Measurements from ENCODE around the gene SHFL. TPM values are rescaled to one million over a fixed set of nuclear protein-coding genes. Genes with fewer than 3 reads are reported as not detected.

The SHFL gene
- total RNA-seq, 2 donors from 2014 or later: 65.2 to 68.0 TPM

DNA sequence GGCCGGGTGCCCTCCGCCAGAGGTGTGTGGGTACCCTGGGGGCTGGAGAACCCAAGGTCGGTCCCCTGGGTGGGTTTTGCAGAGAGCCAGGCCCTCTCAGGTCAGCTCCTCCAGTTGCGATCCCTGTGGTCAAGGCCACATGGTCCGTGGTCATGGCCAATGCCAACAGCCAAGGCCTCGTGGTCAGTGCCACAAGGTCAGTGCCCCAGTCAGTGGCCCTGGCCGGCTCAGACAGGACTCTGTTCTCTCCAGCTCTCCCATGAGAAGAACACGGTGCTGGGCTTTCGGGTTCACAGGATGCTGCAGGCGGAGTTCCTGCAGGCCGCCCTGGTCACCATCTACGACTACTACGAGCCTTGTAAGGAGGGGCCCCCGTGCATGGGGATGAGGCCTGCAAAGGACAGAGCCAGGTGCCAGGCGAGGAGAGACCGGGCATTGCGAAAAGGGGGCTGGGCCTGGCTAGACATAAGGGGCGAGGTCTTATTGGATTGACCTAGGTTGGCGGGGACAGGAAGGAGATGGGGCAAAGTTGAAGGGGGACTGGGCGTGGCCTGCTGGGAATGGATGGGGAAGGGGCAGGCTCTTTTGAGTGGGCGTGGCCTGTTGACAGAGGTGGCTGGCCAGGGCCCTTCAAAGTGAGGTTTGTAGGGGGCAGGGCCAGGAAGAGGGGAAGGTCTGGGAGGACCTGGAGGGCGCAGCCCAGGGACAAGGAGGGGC lies 15.2 kb upstream of the SHFL start:
- H3K27ac Mint-ChIP-seq: no peak overlapping the region

DNA sequence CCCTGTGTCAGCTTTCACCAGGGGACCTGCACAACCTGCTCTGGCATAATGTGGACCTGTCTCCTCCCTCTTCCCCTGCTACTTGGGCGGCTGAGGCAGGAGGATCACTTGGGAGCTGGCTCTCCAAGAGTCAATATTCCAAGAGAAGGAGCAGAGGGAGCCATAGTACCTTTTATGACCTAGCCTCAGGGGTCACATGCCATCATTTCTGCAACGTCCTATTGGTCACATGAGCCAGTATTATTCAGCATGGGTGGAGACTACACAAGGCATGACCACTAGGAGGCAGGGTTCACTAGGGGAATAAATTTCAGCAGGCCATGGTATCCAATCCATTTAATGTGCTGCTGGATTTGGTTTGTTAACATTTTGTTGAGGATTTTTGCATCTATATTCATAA lies 12.0 kb upstream of the SHFL start:
- Mint-ChIP-seq H3K27ac (no peak overlapping the region), H3K27me3 (no peaks in the 10 kb centered on the region), H3K4me3 (no peak overlapping the region), H3K4me1 (peaks cover 4% of the 10 kb centered on the region), H3K36me3 (ENCODE audit: low read depth) (peaks cover 4% of the 10 kb centered on the region)
- ATAC-seq: peak; percentile 84
- H3K9me3 ChIP-seq (ENCODE audit: control insufficient read depth, low read length, poor library complexity, severe bottlenecking): peaks cover 3% of the 10 kb centered on the region
- DNase-seq: peak in 1 of 3 donors; percentile 35

More for the DNA sequence above, 15.2 kb upstream of the SHFL start:
- peaks cover 4% of the 10 kb centered on the region for H3K36me3 Mint-ChIP-seq (ENCODE audit: low read depth)
- H3K4me1 Mint-ChIP-seq: peaks cover 14% of the 10 kb centered on the region
- no peak overlapping the region for H3K4me3 Mint-ChIP-seq
- ATAC-seq (no peak), DNase-seq (no peak)
- H3K9me3 ChIP-seq (ENCODE audit: control insufficient read depth, low read length, poor library complexity, severe bottlenecking): peaks cover 3% of the 10 kb centered on the region
- H3K27me3 Mint-ChIP-seq: no peaks in the 10 kb centered on the region

DNA sequence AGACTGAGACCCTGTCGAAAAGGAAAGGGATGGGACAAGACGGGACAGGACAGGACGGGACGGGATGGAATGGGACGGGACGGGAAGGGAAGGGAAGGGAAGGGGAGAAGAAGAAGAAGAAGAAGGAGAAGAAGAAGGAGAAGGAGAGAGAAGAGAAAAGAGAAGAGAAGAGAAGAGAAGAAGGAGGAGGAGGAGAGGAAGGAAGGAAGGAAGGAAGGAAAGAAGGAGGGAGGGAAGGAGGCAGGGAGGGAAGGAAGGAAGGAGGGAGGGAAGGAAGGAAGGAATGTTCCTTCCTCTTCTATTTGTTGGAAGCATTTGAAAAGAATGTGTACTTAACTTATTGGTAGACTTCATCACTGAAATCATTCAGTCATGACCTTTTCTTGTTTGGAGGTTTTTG lies 9.6 kb upstream of the SHFL start:
- Mint-ChIP-seq H3K27ac (no peak overlapping the region), H3K27me3 (no peaks in the 10 kb centered on the region), H3K4me1 (no peaks in the 10 kb centered on the region), H3K36me3 (ENCODE audit: low read depth) (no peaks in the 10 kb centered on the region), H3K4me3 (no peak overlapping the region)
- peaks cover 3% of the 10 kb centered on the region for H3K9me3 ChIP-seq (ENCODE audit: control insufficient read depth, low read length, poor library complexity, severe bottlenecking)
- ATAC-seq: no peak
- no peak for DNase-seq

DNA sequence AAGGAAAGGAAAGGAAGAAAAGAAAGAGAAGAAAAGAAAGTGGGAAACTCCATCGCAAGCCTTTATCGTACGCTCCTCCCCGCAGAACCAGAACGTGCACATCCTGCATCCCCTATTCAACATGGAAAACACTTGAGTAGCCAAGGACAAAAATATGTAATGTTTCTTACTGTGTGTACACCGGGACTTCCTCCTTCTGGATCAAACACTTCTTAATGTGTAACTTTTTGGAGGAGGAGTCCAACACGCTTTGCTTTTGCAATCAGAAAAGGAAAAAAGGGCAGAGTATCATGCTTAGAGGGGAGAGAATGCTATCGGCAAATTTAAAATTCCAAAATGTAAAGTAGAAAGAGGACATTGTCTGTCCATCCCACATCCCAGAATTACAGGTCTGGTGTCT lies 7.8 kb upstream of the SHFL start:
- ATAC-seq: no peak

DNA sequence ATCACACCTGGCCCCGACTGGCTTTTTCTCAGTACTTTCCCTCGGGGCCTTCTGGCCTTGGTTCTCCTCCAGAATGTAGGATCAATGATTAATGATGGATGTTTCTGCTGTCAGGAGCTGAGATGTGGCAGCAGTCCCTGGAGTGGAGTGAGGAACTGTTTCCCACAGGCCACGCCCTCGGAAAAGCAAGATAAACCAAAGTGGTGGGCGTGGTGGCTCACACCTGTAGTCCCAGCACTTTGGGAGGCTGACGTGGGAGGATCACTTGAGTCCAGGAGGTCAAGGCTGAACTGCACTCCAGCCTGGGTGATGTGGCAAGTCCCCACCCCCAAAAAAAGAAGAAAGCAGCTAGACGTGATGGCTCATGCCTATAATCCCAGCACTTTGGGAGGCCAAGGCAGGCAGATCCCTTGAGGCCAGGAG lies 7.1 kb upstream of the SHFL start:
- Mint-ChIP-seq H3K4me1 (no peaks in the 10 kb centered on the region), H3K36me3 (ENCODE audit: low read depth) (no peaks in the 10 kb centered on the region), H3K4me3 (no peak overlapping the region), H3K27me3 (no peaks in the 10 kb centered on the region), H3K27ac (peak overlapping the region; percentile 34)
- peaks cover under 1% of the 10 kb centered on the region for H3K9me3 ChIP-seq (ENCODE audit: control insufficient read depth, low read length, poor library complexity, severe bottlenecking)
- no peak for ATAC-seq
- DNase-seq: no peak

More for the DNA sequence above, 7.8 kb upstream of the SHFL start:
- no peak overlapping the region for H3K27ac Mint-ChIP-seq
- H3K4me3 Mint-ChIP-seq: no peak overlapping the region
- no peaks in the 10 kb centered on the region for H3K27me3 Mint-ChIP-seq
- no peak for DNase-seq
- H3K36me3 Mint-ChIP-seq (ENCODE audit: low read depth): no peaks in the 10 kb centered on the region
- H3K4me1 Mint-ChIP-seq: no peaks in the 10 kb centered on the region
- H3K9me3 ChIP-seq (ENCODE audit: control insufficient read depth, low read length, poor library complexity, severe bottlenecking): peaks cover 3% of the 10 kb centered on the region

DNA sequence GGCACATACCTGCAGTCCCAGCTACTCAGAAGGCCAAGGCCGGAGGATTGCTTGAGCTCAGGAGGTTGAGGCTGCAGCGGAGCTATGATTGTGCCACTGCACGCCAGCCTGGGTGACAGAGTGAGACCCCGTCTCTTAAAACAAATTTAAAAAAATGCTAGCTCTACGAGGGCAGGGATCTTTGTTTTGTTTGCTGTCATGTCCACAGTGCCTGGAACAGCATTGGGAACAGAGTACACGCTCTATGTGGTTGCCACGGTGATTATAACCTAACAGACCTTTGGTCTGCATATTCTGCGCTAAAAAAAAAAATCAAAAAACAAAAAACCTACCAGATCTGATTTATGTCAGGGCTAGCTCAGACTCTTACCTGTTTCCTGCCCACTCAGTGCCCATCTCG lies 2.2 kb upstream of the SHFL start:
- H3K27me3 Mint-ChIP-seq: no peaks in the 10 kb centered on the region
- DNase-seq (no peak), ATAC-seq (no peak)
- no peak overlapping the region for H3K27ac Mint-ChIP-seq
- H3K36me3 Mint-ChIP-seq (ENCODE audit: low read depth): no peaks in the 10 kb centered on the region
- no peaks in the 10 kb centered on the region for H3K9me3 ChIP-seq (ENCODE audit: control insufficient read depth, low read length, poor library complexity, severe bottlenecking)
- H3K4me3 Mint-ChIP-seq: no peak overlapping the region
- peaks cover 10% of the 10 kb centered on the region for H3K4me1 Mint-ChIP-seq

DNA sequence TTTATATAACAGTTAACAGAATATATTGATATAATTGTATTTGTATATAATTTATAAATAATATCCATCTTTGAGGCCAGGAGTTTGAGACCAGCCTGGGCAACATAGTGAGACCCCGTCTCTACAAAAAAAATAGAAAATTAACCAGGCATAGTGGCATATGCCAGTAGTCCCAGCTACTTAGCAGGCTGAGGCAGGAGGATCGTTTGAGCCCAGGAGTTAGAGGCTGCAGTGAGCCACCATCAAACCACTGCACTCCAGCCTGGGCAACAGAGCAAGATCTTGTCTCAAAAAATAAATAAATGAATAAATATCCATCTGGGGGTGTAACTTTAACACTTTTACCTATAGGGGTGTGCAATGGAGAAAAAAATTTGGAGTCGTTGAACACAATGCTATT lies 1.3 kb upstream of the SHFL start:
- no peaks in the 10 kb centered on the region for H3K36me3 Mint-ChIP-seq (ENCODE audit: low read depth)

DNA sequence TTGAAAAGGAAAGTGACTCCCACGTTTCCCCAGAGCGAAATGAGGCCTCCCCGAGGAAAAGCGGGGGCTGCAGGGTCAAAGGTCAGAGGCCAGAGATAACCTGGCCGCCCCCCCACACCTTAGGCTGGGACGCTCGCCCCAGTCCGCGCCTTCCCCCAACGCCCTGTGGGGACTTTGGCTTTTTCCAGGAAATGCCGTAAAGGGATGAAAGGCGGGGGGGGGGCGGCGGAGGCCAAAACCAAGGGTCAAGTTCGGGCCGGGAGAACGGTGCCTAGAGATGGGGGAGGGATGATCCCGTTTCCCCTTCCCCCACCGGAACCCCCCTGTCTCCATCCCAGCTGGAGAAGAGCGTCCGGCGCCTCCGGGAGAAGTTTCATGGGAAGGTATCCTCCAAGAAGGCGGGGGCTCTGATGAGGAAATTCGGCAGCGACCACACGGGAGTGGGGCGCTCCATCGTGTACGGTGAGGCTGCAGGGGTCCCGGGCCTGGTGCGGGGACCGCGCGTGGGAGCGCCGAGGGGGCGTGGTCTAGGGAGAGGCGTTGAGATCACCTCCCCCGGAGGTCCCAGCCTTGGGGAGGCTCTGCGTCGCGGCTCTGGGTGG lies 575 bp downstream of the SHFL start:
- Mint-ChIP-seq H3K4me1 (peaks cover 14% of the 10 kb centered on the region), H3K4me3 (peak overlapping the region; percentile 93), H3K36me3 (ENCODE audit: low read depth) (no peaks in the 10 kb centered on the region), H3K27ac (no peak overlapping the region), H3K27me3 (no peaks in the 10 kb centered on the region)
- DNase-seq (peak in 2 of 3 donors; percentile 28 to 31), ATAC-seq (no peak)
- no peaks in the 10 kb centered on the region for H3K9me3 ChIP-seq (ENCODE audit: control insufficient read depth, low read length, poor library complexity, severe bottlenecking)

More for the DNA sequence above, 1.3 kb upstream of the SHFL start:
- Mint-ChIP-seq H3K4me3 (no peak overlapping the region), H3K27me3 (no peaks in the 10 kb centered on the region), H3K4me1 (peaks cover 10% of the 10 kb centered on the region), H3K27ac (peak overlapping the region; percentile 21)
- ATAC-seq: no peak
- H3K9me3 ChIP-seq (ENCODE audit: control insufficient read depth, low read length, poor library complexity, severe bottlenecking): no peaks in the 10 kb centered on the region
- DNase-seq: no peak

DNA sequence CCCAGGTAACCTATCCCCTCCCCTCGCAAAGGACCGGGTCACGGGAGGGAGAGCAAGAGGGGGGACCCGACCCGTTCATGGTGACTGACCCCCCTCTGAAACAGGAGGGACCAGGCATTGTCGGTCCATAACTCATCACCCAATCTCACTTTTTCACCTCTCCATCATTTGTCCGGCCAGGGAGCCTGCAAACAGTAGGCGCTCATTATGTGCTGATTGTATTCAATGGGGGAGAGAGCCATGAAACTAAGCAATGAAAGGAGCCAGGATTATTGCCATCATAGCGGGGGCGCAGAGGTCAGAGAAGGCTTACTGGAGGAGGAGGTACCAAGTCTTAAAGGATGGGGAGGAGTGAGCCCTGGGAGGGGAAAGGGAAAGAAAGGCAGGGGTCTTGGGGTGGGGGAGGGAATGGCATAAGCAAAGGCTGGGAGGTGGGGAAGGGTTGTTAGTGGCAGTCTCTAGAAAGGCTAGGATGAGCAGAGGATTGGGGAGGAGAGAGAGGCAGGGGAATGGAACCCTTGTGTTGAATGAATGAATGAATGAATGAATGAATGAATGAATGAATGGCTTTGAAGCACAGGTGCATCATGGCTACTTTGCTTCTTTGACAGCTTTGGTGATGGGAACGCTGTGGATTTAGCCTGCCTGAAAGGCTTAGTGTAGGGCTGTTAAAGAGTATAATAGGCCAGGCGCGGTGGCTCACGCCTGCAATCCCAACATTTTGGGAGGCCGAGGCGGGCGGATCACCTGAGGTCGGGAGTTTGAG lies 1.4 kb downstream of the SHFL start:
- ATAC-seq: no peak
- H3K9me3 ChIP-seq (ENCODE audit: control insufficient read depth, low read length, poor library complexity, severe bottlenecking): no peaks in the 10 kb centered on the region
- DNase-seq: no peak
- peaks cover 2% of the 10 kb centered on the region for H3K36me3 Mint-ChIP-seq (ENCODE audit: low read depth)
- peak overlapping the region; percentile 93 for H3K4me3 Mint-ChIP-seq
- peaks cover 18% of the 10 kb centered on the region for H3K4me1 Mint-ChIP-seq
- H3K27ac Mint-ChIP-seq: no peak overlapping the region
- no peaks in the 10 kb centered on the region for H3K27me3 Mint-ChIP-seq

DNA sequence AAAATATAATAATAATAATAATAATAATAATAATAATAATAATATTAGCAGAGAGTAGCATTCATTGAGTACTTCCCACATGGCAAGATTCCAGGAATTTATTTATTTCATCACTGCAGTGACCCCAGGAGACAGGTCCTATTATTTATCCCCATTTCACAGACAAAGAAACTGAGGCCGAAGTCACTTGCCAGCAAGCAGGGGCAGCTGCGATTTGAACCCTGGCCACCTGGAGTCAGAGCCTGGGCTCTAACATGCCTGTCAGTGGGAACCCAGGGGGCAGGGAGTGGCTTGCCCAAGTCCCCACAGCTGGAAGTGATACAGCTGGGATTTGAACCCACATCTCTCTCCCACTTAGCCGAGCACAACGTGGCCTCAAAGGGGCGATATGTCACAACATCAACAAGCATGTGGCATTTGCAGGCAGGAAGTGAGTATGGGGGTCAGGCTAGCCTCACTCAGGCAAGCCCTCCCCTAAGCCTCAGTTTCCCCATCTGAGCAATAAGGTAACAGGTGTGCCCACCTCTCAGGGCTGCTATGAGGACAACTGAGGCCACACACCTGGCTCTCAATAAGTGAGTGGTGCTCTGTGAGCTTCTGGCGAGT lies 2.9 kb downstream of the SHFL start:
- H3K27ac Mint-ChIP-seq: no peak overlapping the region

DNA sequence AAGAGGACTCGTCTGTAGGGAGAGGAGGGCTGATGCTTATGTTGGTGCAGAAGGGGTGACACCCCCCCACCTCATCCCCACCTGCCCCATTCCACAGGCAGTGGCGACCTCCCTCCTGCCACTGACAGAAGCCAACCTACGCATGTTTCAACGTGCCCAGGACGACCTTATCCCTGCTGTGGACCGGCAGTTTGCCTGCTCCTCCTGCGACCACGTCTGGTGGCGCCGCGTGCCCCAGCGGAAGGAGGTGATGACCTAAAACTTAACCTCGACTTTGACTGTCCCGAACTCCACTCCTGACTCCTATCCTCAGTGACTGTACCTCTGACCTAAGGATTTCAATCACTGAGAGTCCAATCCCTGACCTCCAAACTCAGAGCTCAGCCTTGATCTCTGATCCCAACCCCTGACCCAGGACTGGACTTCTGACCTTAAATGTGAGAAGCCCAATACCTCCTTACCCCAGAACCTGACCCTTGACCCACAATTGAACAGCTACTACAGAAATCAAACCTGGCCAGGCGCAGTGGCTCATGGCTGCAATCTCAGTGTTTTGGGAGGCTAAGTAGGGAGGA lies 3.8 kb downstream of the SHFL start:
- H3K4me3 Mint-ChIP-seq: no peak overlapping the region
- no peaks in the 10 kb centered on the region for H3K27me3 Mint-ChIP-seq
- no peak overlapping the region for H3K27ac Mint-ChIP-seq
- peaks cover 22% of the 10 kb centered on the region for H3K4me1 Mint-ChIP-seq
- DNase-seq: no peak
- peaks cover 7% of the 10 kb centered on the region for H3K36me3 Mint-ChIP-seq (ENCODE audit: low read depth)
- no peaks in the 10 kb centered on the region for H3K9me3 ChIP-seq (ENCODE audit: control insufficient read depth, low read length, poor library complexity, severe bottlenecking)
- no peak for ATAC-seq

More for the DNA sequence above, 2.9 kb downstream of the SHFL start:
- H3K9me3 ChIP-seq (ENCODE audit: control insufficient read depth, low read length, poor library complexity, severe bottlenecking): no peaks in the 10 kb centered on the region
- no peak overlapping the region for H3K4me3 Mint-ChIP-seq
- H3K36me3 Mint-ChIP-seq (ENCODE audit: low read depth): peaks cover 7% of the 10 kb centered on the region
- DNase-seq (no peak), ATAC-seq (no peak)
- peaks cover 22% of the 10 kb centered on the region for H3K4me1 Mint-ChIP-seq
- no peaks in the 10 kb centered on the region for H3K27me3 Mint-ChIP-seq

DNA sequence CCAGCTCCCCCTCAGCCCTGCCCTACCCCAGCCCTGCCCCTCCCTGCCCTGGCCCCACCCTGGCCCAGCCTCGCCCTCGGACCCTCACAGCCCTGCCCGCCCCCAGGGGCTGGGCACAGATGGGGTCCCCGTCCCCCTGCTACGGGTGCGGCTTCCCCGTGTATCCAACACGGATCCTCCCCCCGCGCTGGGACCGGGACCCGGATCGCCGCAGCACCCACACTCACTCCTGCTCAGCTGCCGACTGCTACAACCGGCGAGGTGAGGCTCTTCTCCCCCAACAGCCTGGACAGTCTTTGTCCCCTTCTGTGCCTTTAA lies 5.2 kb downstream of the SHFL start:
- DNase-seq: no peak
- no peak overlapping the region for H3K27ac Mint-ChIP-seq
- ATAC-seq: no peak
- H3K4me1 Mint-ChIP-seq: peaks cover 21% of the 10 kb centered on the region
- no peaks in the 10 kb centered on the region for H3K9me3 ChIP-seq (ENCODE audit: control insufficient read depth, low read length, poor library complexity, severe bottlenecking)
- no peak overlapping the region for H3K4me3 Mint-ChIP-seq
- peaks cover 7% of the 10 kb centered on the region for H3K36me3 Mint-ChIP-seq (ENCODE audit: low read depth)
- no peaks in the 10 kb centered on the region for H3K27me3 Mint-ChIP-seq

Data from T-helper 17 cell (primary cell).